Measurements from ENCODE around the gene ADARB1.

DNA sequence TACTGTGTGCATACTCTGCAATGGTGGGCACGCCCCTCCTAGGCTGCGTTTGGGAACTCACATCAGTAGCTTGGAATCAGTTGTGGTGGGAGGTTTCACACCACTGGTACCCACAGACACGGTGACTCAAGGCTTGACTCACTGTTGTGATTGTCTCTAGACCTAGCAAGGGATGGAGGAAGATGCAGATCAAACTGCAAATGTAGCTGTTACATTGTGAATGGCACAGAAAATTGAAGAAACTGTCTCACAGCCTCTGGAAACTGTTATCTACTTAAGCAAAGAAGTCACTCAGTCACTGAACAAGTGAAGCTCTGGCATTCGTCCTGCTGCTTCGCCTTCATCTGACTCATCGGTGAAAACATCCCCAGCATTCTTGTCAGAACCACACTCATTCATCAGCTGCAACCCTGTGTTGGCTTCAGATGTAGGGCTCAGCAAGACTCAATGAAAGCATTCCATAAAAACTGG is 153.8 kb downstream of the ADARB1 start:
- TF ChIP-seq, protein P1, sequence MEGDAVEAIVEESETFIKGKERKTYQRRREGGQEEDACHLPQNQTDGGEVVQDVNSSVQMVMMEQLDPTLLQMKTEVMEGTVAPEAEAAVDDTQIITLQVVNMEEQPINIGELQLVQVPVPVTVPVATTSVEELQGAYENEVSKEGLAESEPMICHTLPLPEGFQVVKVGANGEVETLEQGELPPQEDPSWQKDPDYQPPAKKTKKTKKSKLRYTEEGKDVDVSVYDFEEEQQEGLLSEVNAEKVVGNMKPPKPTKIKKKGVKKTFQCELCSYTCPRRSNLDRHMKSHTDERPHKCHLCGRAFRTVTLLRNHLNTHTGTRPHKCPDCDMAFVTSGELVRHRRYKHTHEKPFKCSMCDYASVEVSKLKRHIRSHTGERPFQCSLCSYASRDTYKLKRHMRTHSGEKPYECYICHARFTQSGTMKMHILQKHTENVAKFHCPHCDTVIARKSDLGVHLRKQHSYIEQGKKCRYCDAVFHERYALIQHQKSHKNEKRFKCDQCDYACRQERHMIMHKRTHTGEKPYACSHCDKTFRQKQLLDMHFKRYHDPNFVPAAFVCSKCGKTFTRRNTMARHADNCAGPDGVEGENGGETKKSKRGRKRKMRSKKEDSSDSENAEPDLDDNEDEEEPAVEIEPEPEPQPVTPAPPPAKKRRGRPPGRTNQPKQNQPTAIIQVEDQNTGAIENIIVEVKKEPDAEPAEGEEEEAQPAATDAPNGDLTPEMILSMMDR (IDR thresholded peaks at IDR 0.05), result no peak
- TF ChIP-seq EP300 (IDR thresholded peaks at IDR 0.05) (no peak), POLR2A (IDR thresholded peaks at IDR 0.05) (no peak)

All from ovary (tissue), 3 donors.